ENCODE data around the gene TBC1D22A. TPM values are rescaled to one million over a fixed set of nuclear protein-coding genes. Genes with fewer than 3 reads are reported as not detected.

Gene TBC1D22A
- total and polyA plus RNA-seq, 2 experiments from 2014 or later: 15.3 to 19.8 TPM

GRCh38 chr22:47046411-47047065 is 284.1 kb downstream of the TBC1D22A start:
- TF ChIP-seq EZH2phosphoT487 (IDR thresholded peaks at IDR 0.05; ENCODE audit: low read depth, severe bottlenecking, unreplicated experiment): no peak
- TF ChIP-seq CTCF (IDR thresholded peaks at IDR 0.05; ENCODE audit: poor library complexity): no peak
- no peak for TF ChIP-seq EZH2 (IDR thresholded peaks at IDR 0.05; ENCODE audit: borderline replicate concordance)
- Histone ChIP-seq H3K79me2 (no peaks in the 10 kb centered on the region), H3K4me3 (no peak overlapping the region), H3K9me2 (replicated peaks; ENCODE audit: insufficient read depth) (no peaks in the 10 kb centered on the region), H3K9me3 (ENCODE audit: low read depth) (no peaks in the 10 kb centered on the region), H3K4me1 (ENCODE audit: insufficient read depth) (no peaks in the 10 kb centered on the region), H4K20me1 (ENCODE audit: insufficient read depth, poor library complexity, severe bottlenecking) (peaks cover 4% of the 10 kb centered on the region), H3K36me3 (replicated peaks; ENCODE audit: insufficient read depth, low read depth) (no peaks in the 10 kb centered on the region), H3K27me3 (no peaks in the 10 kb centered on the region), H3K4me2 (no peak overlapping the region), H2AFZ (no peak overlapping the region), H3K27ac (no peak overlapping the region)
- 78% methylated on average over 10 of the region's 10 CpGs for WGBS (ENCODE audit: low lambda C conversion rate, missing lambda C conversion rate)
- no peak for DNase-seq (ENCODE audit: low spot score)

- H3K4me2 ChIP-seq: no peak overlapping the region
- no peak overlapping the region for H3K4me3 ChIP-seq
- no peaks in the 10 kb centered on the region for H3K79me2 ChIP-seq
- H3K9me3 ChIP-seq (ENCODE audit: low read depth): no peaks in the 10 kb centered on the region
- no peaks in the 10 kb centered on the region for H3K4me1 ChIP-seq (ENCODE audit: insufficient read depth)
- no peak for DNase-seq (ENCODE audit: low spot score)
- TF ChIP-seq EZH2phosphoT487 (IDR thresholded peaks at IDR 0.05; ENCODE audit: low read depth, severe bottlenecking, unreplicated experiment) (no peak), EZH2 (IDR thresholded peaks at IDR 0.05; ENCODE audit: borderline replicate concordance) (no peak), CTCF (IDR thresholded peaks at IDR 0.05; ENCODE audit: poor library complexity) (no peak)
- no peaks in the 10 kb centered on the region for H3K9me2 ChIP-seq (replicated peaks; ENCODE audit: insufficient read depth)
- no peaks in the 10 kb centered on the region for H3K36me3 ChIP-seq (replicated peaks; ENCODE audit: insufficient read depth, low read depth)
- H2AFZ ChIP-seq: no peak overlapping the region
- H4K20me1 ChIP-seq (ENCODE audit: insufficient read depth, poor library complexity, severe bottlenecking): peaks cover 4% of the 10 kb centered on the region
- H3K27ac ChIP-seq: no peak overlapping the region
- 94% methylated on average over 13 of the region's 13 CpGs for WGBS (ENCODE audit: low lambda C conversion rate, missing lambda C conversion rate)
- no peaks in the 10 kb centered on the region for H3K27me3 ChIP-seq
These were observed 285.1 kb downstream of the TBC1D22A start for GRCh38 chr22:47047321-47048122.

- no peaks in the 10 kb centered on the region for H3K9me3 ChIP-seq (ENCODE audit: low read depth)
- TF ChIP-seq EZH2phosphoT487 (IDR thresholded peaks at IDR 0.05; ENCODE audit: low read depth, severe bottlenecking, unreplicated experiment) (no peak), EZH2 (IDR thresholded peaks at IDR 0.05; ENCODE audit: borderline replicate concordance) (no peak), CTCF (IDR thresholded peaks at IDR 0.05; ENCODE audit: poor library complexity) (no peak)
- H3K4me1 ChIP-seq (ENCODE audit: insufficient read depth): no peaks in the 10 kb centered on the region
- no peaks in the 10 kb centered on the region for H3K27me3 ChIP-seq
- 88% methylated on average over 20 of the region's 20 CpGs for WGBS (ENCODE audit: low lambda C conversion rate, missing lambda C conversion rate)
- H2AFZ ChIP-seq: no peak overlapping the region
- peaks cover 4% of the 10 kb centered on the region for H4K20me1 ChIP-seq (ENCODE audit: insufficient read depth, poor library complexity, severe bottlenecking)
- no peaks in the 10 kb centered on the region for H3K9me2 ChIP-seq (replicated peaks; ENCODE audit: insufficient read depth)
- H3K4me3 ChIP-seq: no peak overlapping the region
- no peaks in the 10 kb centered on the region for H3K36me3 ChIP-seq (replicated peaks; ENCODE audit: insufficient read depth, low read depth)
- no peak for DNase-seq (ENCODE audit: low spot score)
- no peaks in the 10 kb centered on the region for H3K79me2 ChIP-seq
- H3K27ac ChIP-seq: no peak overlapping the region
- no peak overlapping the region for H3K4me2 ChIP-seq
These were observed 285.9 kb downstream of the TBC1D22A start for GRCh38 chr22:47048123-47049077.
